ENCODE data around the gene PTP4A1.

Gene PTP4A1

DNA sequence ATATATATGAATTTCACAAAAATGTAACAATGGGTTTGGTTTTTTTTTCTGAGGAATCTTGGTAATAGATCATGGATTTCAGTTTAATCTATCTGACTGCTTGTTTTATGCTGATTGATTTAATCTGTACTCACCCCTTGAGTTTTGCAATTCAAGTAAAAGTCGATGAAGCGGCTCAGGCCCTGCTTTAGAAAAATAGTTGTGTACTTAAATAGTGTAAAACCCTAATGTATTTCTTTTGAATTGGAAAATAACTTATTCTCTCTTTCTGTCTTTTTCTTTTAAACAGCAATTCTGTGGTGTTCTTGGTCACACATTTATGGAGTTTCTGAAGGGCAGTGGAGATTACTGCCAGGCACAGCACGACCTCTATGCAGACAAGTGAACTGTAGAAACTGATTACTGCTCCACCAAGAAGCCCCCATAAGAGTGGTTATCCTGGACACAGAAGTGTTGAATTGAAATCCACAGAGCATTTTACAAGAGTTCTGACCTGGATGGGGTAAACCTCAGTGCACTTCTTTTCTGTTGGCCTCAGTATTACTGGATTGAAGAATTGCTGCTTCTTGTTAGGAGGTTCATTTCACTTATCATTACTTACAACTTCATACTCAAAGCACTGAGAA lies 4.0 kb downstream of the PTP4A1 start:
- TF ChIP-seq ZFX (IDR thresholded peaks at IDR 0.05) = no peak
- TF ChIP-seq, protein P1, sequence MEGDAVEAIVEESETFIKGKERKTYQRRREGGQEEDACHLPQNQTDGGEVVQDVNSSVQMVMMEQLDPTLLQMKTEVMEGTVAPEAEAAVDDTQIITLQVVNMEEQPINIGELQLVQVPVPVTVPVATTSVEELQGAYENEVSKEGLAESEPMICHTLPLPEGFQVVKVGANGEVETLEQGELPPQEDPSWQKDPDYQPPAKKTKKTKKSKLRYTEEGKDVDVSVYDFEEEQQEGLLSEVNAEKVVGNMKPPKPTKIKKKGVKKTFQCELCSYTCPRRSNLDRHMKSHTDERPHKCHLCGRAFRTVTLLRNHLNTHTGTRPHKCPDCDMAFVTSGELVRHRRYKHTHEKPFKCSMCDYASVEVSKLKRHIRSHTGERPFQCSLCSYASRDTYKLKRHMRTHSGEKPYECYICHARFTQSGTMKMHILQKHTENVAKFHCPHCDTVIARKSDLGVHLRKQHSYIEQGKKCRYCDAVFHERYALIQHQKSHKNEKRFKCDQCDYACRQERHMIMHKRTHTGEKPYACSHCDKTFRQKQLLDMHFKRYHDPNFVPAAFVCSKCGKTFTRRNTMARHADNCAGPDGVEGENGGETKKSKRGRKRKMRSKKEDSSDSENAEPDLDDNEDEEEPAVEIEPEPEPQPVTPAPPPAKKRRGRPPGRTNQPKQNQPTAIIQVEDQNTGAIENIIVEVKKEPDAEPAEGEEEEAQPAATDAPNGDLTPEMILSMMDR (conservative IDR thresholded peaks at IDR 0.05) = no peak
- no peak overlapping the region for H3K27ac ChIP-seq

DNA sequence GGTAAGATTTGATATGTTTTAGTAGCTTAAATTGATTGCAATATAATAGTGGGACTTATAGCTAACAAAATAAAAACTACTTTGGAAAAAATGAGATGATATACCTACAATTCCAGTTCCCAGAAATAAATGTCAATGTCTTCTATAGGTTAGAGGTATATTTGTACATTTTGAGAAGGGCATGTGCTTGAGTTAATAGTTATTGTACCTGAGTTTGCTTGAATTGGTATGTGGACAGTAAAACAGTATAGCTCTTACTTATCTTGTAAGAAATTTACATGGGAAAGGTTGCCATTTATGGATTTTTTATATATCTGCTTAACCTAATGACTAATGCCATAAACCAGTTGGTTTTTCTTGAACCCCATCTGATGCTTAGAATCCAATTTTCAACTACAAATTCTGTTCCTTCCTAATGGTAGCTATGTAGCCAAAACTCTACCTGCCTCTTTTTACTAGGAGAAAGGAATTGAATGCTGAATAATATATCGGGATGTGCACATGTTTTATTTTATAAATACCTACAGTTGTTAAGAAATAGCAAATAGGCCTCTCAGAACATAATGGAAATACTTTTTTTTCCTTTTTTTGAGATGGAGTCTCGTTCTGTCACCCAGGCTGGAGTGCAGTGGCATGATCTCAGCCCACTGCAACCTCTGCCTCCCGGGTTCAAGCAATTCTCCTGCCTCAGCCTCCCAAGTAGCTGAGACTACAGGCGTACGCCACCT lies 4.9 kb downstream of the PTP4A1 start:
- TF ChIP-seq, protein P1 (conservative IDR thresholded peaks at IDR 0.05) = no peak
- TF ChIP-seq ZFX (IDR thresholded peaks at IDR 0.05) = no peak
- H3K27ac ChIP-seq = no peak overlapping the region

DNA sequence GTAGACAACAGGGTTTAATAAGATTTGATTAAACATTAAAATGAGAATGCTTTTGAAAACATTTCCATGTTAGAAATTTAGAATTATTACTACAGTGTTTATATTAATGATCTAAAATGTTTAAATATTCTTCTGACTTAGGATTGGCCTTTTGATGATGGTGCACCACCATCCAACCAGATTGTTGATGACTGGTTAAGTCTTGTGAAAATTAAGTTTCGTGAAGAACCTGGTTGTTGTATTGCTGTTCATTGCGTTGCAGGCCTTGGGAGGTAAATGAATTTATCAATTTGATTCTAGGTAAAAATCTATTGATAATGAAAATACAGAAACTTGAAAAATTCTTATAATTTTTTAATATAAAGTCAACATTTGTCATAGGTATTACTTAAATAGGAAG lies 6.5 kb downstream of the PTP4A1 start:
- TF ChIP-seq, protein P1 (conservative IDR thresholded peaks at IDR 0.05) = no peak
- no peak for TF ChIP-seq ZFX (IDR thresholded peaks at IDR 0.05)
- no peak overlapping the region for H3K27ac ChIP-seq

DNA sequence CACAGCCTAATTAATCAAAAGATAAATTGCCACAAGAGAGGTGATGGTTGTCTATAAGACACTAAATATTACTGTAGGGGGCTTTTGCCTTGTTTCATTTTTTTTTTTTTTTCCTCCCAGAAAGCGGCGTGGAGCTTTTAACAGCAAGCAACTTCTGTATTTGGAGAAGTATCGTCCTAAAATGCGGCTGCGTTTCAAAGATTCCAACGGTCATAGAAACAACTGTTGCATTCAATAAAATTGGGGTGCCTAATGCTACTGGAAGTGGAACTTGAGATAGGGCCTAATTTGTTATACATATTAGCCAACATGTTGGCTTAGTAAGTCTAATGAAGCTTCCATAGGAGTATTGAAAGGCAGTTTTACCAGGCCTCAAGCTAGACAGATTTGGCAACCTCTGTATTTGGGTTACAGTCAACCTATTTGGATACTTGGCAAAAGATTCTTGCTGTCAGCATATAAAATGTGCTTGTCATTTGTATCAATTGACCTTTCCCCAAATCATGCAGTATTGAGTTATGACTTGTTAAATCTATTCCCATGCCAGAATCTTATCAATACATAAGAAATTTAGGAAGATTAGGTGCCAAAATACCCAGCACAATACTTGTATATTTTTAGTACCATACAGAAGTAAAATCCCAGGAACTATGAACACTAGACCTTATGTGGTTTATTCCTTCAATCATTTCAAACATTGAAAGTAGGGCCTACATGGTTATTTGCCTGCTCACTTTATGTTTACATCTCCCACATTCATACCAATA lies 7.8 kb downstream of the PTP4A1 start:
- TF ChIP-seq, protein P1 (conservative IDR thresholded peaks at IDR 0.05) = no peak
- no peak for TF ChIP-seq ZFX (IDR thresholded peaks at IDR 0.05)
- H3K27ac ChIP-seq = no peak overlapping the region

DNA sequence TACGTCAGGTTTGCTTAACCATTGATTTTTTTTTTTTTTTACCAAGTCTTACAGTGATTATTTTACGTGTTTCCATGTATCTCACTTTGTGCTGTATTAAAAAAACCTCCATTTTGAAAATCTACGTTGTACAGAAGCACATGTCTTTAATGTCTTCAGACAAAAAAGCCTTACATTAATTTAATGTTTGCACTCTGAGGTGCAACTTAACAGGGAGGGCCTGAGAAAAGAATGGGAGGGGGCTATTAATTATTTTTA lies 8.4 kb downstream of the PTP4A1 start:
- H3K27ac ChIP-seq = no peak overlapping the region
- TF ChIP-seq ZFX (IDR thresholded peaks at IDR 0.05) = no peak
- TF ChIP-seq, protein P1 (conservative IDR thresholded peaks at IDR 0.05) = no peak

DNA sequence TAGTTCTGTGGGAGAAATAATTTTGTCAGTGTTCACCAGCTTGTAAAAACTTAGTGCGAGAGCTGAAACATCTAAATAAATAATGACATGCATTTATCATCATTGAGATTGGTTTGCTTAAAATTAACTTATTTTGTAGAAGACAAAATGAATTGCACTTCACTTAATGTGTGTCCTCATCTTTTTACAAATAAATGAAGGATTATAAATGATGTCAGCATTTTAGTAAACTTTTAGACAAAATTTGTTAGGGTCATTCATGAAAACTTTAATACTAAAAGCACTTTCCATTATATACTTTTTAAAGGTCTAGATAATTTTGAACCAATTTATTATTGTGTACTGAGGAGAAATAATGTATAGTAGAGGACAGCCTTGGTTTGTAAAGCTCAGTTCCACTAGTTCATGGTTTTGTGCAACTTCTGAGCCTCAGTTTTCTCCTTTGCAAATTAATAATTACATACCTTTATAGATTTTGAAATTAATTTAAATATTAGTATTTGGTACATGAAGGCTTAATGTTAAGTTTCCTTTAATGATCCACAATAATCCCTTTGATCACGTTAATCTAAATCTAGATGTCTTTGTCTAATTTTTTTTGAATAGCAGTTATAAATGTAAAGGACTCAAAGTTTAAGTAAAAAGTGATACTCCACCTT lies 9.2 kb downstream of the PTP4A1 start:
- TF ChIP-seq ZFX (IDR thresholded peaks at IDR 0.05) = no peak
- TF ChIP-seq, protein P1 (conservative IDR thresholded peaks at IDR 0.05) = no peak
- H3K27ac ChIP-seq = no peak overlapping the region
